ENCODE results near the gene ATP4B.

The ATP4B gene

DNA sequence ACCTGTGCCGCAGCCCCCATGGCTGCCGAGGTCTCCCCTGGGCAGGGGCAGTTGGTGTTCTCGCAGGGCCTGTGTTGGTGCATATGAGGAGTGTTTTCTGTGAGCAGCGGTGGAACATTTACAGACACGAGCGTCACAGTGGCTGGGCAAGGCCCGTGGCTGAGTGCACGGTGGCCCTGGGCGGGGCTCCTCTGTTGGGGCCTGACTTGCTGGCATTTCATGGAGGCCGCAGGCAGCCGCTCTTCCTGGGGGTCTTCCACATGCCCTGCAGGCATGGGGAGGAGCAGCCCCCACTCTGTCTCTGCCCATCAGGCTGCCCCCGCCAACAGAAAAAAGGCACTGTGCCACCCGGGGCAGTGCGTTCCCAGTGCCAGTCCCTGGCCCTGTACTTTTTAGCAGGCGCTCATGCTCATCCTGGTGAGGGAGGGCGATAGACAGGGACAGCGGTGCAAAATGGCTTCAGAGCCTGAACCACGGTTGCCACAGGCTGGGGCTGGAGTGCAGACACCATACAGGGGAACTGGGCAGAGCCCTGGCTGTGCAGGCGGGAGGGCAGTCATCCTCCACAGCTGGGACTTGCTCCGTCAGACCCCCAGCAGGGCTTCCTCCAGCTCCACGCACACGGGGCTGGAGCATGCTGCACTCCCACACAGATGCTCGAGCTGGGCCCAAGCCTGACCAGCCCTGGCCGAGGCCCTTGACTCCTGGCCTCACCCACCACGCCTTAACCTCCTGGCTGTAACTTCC is 49.9 kb downstream of the ATP4B start:
- no peak for DNase-seq (ENCODE audit: low spot score)

DNA sequence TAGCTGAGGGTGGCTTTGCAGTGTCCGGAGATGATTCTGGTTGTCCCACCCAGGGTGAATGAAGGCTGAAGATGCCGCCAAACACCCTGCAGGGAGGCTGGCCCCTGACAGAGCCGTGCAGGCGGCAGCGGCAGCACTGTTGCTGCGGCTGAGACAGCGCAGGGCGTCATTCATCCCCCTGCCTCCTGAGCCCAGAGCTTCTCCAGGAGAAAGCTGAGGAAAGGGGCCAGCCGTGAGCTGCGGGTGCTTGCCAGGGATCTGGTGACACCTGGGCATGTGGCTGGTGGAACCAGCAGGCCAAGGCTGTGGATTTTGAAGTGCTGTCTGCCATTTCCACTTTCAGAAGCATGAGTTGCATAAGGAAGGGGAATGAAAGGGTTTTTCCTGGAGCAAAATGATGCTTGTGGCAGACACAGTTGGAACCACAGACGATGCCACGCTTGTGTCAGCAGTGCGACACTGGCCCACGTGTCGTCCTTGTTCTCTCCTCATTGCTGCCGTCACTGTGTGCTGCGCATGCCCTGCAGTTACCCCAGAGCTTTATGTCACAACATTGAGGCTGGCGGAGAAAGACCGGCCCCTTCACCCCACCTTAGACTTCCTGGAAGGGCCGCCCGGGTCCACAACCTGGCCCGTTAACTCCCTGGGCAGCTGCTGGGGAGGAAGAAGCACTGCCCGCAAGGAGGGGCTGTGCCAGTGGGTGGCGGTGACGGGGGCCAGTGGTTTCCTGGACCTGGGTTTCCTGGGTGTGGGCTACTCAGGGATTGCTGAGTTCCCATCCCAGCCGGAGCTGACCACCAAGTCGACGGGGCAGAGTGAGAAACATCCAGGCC is 50.7 kb downstream of the ATP4B start:
- DNase-seq (ENCODE audit: low spot score) = peak; percentile 65

DNA sequence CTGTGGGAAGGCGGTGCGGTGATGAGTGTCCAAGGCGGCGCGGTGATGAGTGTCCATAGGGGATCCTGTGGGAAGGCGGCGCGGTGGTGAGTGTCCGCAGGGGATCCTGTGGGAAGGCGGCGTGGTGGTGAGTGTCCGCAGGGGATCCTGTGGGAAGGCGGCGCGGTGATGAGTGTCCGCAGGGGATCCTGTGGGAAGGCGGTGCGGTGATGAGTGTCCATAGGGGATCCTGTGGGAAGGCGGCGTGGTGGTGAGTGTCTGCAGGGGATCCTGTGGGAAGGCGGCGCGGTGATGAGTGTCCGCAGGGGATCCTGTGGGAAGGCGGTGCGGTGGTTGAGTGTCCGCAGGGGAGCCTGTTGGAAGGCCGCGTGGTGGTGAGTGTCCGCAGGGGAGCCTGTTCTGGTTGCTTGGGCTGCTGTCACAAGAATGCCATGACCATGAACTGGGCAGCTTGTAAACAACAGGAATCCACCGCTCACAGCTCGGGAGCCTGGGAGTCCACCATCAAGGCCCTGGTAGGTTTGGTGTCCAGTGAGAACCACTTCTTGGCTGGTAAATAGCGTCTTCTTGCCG is 52.0 kb downstream of the ATP4B start:
- no peak for DNase-seq (ENCODE audit: low spot score)

DNA sequence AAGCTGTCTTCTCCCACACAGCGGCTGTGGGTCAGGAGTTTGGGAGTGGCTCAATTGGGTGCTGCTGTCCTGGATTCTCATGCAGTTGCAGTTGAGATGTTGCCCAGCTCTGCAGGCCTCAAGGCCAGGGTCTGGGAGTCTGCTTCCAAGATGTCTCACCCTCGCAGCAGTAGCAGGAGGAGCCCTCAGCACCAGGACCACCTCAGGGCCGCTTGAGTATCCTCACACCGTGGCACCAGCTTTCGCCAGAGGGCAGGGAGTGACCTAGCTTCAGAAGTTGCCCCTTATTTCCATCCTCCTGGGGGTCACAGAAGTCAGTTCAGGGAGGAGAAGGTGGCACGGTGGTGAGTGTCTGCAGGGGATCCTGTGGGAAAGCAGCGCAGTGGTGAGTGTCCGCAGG is 52.5 kb downstream of the ATP4B start:
- no peak for DNase-seq (ENCODE audit: low spot score)

DNA sequence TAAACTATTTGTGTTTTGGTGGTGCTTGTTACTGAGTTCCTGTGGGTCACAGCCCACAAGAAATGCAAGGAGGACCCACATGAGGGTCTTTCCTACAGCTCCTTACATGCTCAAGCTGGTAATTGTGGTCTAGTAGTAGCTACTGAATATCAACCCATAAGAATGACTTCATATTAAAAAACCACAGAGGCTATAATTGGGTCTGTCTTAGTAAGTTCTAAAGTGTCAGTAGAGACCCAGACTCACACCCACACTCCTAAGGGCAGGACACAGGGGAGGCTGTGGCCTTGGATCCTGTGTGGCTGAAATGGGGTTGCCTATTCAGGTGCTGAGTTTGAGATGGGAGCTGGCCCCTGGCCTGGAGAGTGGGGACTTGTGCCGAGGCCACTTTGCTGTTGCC is 53.8 kb downstream of the ATP4B start:
- DNase-seq (ENCODE audit: low spot score) = no peak

DNA sequence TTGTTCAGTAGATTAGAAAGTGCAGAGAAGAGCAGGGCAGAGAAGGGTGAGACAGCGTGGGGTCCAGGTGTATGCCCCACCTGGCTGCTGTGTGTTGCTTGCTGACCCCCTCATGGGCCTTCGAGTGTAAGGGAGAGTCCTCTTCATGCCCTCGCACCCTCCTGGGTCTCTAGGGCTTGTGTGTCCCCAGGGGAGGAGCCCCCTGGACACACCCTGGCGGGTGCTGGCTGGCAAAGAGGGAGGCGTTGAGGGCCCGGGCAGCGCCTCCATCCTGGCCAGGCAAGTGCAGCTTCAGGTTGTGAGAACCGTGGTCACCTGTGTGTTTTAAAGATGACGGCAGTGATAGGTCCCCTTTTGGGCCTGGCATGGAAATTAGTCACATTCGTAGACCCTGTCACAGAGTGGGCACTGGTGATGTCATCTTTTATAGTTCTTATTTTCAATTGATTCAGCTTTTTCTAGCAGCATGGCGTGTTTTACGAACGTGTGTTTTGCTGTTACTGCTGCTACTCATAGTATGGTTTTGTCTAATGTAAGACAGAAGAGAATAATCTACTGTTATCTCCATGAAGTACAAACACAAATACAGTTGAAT is 54.8 kb downstream of the ATP4B start:
- no peak for DNase-seq (ENCODE audit: low spot score)

DNA sequence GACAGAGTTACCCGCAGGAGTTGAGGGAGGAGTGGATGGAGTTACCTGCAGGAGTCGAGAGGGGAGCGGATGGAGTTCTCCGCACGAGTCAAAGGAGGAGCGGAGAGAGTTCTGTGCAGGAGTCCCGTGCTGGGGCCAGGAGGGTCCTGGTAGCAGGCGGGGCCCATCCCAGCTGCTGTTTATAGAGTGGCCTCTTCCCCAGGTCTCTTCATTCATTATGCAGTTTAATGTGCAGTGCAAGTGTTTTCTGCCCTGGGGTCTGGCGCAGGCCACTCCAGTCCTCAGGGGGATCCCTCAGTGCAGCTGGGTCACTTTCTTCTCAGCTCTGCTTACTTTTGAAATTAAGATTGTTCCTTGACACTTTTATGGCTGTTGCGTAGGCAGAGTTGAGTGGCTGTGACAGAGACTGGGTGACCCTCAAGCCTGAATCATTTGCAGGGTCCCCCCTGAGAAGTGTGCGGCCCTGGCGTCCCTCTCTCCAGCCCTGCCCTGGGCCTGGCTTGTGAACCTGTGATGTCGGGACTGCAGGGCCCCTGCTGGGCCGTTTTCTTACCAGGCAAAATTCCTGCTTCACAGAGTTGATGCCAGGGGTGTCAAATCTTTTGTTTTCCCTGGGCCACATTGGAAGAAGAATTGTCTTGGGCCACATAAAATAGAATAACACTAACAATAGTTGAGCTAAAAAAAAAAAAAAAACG is 55.6 kb downstream of the ATP4B start:
- no peak for DNase-seq (ENCODE audit: low spot score)

DNA sequence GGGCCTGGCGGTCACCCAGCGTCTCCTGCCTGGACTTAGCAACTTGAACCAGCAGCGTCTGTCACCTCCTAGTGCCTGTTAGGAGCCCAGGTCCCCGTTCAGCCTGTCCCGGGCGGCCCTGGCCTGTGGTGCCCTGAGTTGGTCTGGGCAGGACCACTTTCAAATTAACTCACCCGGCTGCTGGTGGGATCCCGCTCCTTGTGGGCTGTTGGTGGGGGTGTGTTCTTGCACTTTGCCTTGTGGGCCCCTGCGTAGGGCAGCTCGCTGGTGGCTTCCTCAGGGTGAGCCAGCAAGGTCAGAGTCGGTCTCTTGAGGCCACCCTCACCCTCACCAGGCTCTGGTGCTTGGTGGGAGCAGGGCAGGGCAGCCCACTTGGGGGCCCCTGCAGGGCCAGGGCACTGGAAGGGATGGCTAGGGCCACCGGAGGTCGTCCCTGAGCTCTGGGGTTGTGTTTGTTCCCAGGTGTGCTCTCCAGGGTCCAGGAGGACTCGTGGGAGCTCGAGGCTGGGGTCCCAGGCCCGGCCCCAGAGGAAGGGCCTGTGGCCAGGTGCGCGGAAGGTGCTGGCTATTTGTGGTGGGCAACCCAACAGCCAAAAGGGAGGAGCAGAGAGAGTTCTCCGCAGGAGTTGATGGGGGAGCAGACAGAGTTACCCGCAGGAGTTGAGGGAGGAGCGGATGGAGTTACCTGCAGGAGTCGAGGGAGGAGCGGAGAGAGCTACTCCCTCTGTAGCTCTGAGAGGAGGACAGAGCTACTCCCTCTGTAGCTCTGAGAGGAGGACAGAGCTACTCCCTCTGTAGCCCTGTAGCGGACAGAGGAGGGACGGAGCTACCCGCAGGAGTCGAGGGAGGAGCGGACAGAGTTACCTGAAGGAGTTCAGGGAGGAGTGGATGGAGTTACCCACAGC is 56.6 kb downstream of the ATP4B start:
- no peak for DNase-seq (ENCODE audit: low spot score)

DNA sequence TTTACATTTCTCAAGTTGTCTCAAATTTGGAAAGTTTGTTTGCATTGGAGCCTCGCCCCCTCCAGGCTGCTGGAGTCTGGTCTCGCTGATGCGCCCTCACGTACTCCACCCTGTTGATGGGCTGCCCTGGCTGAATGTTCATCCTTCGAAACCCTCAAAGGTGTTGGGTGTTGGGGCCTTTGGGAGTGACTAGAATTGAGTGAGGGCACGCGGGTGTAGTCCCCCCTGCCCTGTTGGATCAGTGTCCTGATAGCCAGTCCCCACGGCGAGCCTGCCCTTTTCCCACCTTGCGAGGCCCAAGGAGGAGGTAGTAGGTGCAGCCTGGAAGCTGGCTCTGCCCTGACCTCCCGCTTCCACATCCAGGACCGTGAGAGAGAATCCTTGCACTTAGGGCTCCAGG is 58.6 kb downstream of the ATP4B start:
- no peak for DNase-seq (ENCODE audit: low spot score)

All from cerebellar cortex (tissue), 1 donor.